DOHH2 (cell line): ENCODE results near the gene NLGN1.

ENCODE experiments used
- H3F3A ChIP-seq: fragments of 200-600 bp; sonication (generic), shearing (Covaris generic); 2 replicates; pipeline ENCODE4 v1.6.0; 2016; ENCODE audit warnings: antibody characterized with exemption, mild to moderate bottlenecking; ENCODE audit not compliant: control insufficient read depth, insufficient read depth
- H3K27ac ChIP-seq: fragments of 200-600 bp; sonication (generic); 2 replicates; pipeline ENCODE4 v1.5.1; 2014; ENCODE audit warnings: low read depth, mild to moderate bottlenecking, low read length, moderate library complexity
- H3K27me3 ChIP-seq: fragments of 200-600 bp; sonication (generic); 2 replicates; pipeline ENCODE4 v1.6.1; 2014; ENCODE audit warnings: mild to moderate bottlenecking, low read length, mixed read lengths; ENCODE audit not compliant: control insufficient read depth
- H3K36me3 ChIP-seq: fragments of 200-600 bp; sonication (generic); 2 replicates; pipeline ENCODE4 v1.6.1; 2014; ENCODE audit warnings: mild to moderate bottlenecking, low read length, moderate library complexity, mixed read lengths; ENCODE audit not compliant: control insufficient read depth
- H3K4me1 ChIP-seq: fragments of 200-600 bp; sonication (generic); 2 replicates; pipeline ENCODE4 v1.6.1; 2014; ENCODE audit warnings: mild to moderate bottlenecking, low read length, mixed read lengths; ENCODE audit not compliant: control insufficient read depth
- H3K4me2 ChIP-seq: fragments of 200-600 bp; sonication (generic); 2 replicates; pipeline ENCODE4 v1.6.0; 2014; ENCODE audit warnings: mild to moderate bottlenecking, low read length, moderate library complexity
- H3K4me3 ChIP-seq: fragments of 200-600 bp; sonication (generic); 2 replicates; pipeline ENCODE4 v1.5.1; 2014; ENCODE audit warnings: mild to moderate bottlenecking, low read length, mixed read lengths
- H3K79me2 ChIP-seq: fragments of 200-600 bp; sonication (generic); 2 replicates; pipeline ENCODE4 v1.6.1; 2014; ENCODE audit warnings: mild to moderate bottlenecking, low read length, mixed read lengths; ENCODE audit not compliant: control insufficient read depth
- H3K9me2 ChIP-seq: fragments of 200-600 bp; sonication (generic); replicated peaks from 2 replicates; pipeline ENCODE4 v1.6.1; 2014; ENCODE audit warnings: mild to moderate bottlenecking, low read length, mixed read lengths; ENCODE audit not compliant: control insufficient read depth
- H3K9me3 ChIP-seq: fragments of 200-600 bp; sonication (generic); 2 replicates; pipeline ENCODE4 v1.6.1; 2014; ENCODE audit warnings: antibody characterized with exemption, low read length, mixed read lengths; ENCODE audit not compliant: control insufficient read depth, insufficient read depth
- H4K20me1 ChIP-seq: fragments of 200-600 bp; sonication (generic); 2 replicates; pipeline ENCODE4 v1.6.0; 2014; ENCODE audit warnings: low read depth, mild to moderate bottlenecking, antibody characterized with exemption, low read length, moderate library complexity; ENCODE audit not compliant: control insufficient read depth, insufficient read depth
- CTCF ChIP-seq: fragments of 200-600 bp; sonication (generic); IDR thresholded peaks from one replicate; pipeline ENCODE4 v1.5.1; 2014; ENCODE audit warnings: antibody characterized with exemption, mild to moderate bottlenecking, low read depth, low read length; ENCODE audit not compliant: poor library complexity, severe bottlenecking
- EZH2phosphoT487 ChIP-seq: fragments of 200-600 bp; sonication (generic); IDR thresholded peaks from 2 replicates; pipeline ENCODE4 v1.6.1; 2017; ENCODE audit warnings: borderline replicate concordance, mild to moderate bottlenecking, antibody characterized with exemption, low read length, moderate library complexity, mixed read lengths

The NLGN1 gene

GRCh38 chr3:173699353-173699752 lies 301.8 kb downstream of the NLGN1 start:
- Histone ChIP-seq H3K4me3 (no peak overlapping the region), H3K4me1 (no peaks in the 10 kb centered on the region), H3K9me2 (no peaks in the 10 kb centered on the region), H3K9me3 (no peaks in the 10 kb centered on the region; the same call in 1 of the 2 replicates), H3K79me2 (no peaks in the 10 kb centered on the region), H3F3A (no peaks in the 10 kb centered on the region), H3K27ac (no peak overlapping the region), H3K4me2 (no peak overlapping the region), H3K27me3 (no peaks in the 10 kb centered on the region), H3K36me3 (no peaks in the 10 kb centered on the region), H4K20me1 (no peaks in the 10 kb centered on the region)
- TF ChIP-seq EZH2phosphoT487 (no peak), CTCF (no peak)

- H3K79me2 ChIP-seq = no peaks in the 10 kb centered on the region
- no peaks in the 10 kb centered on the region for H3F3A ChIP-seq
- no peaks in the 10 kb centered on the region for H3K4me1 ChIP-seq
- H3K4me3 ChIP-seq = no peak overlapping the region
- H3K9me3 ChIP-seq = no peaks in the 10 kb centered on the region; the same call in 1 of the 2 replicates
- no peak overlapping the region for H3K4me2 ChIP-seq
- H3K27me3 ChIP-seq = no peaks in the 10 kb centered on the region
- H3K36me3 ChIP-seq = no peaks in the 10 kb centered on the region
- H4K20me1 ChIP-seq = no peaks in the 10 kb centered on the region
- TF ChIP-seq CTCF = no peak
- TF ChIP-seq EZH2phosphoT487 = no peak
- H3K27ac ChIP-seq = no peak overlapping the region
- no peaks in the 10 kb centered on the region for H3K9me2 ChIP-seq
Measured at GRCh38 chr3:173700336-173700735, 302.8 kb downstream of the NLGN1 start.

GRCh38 chr3:173702561-173702960 lies 305.0 kb downstream of the NLGN1 start:
- Histone ChIP-seq H3K4me1 (no peaks in the 10 kb centered on the region), H3K36me3 (no peaks in the 10 kb centered on the region), H4K20me1 (no peaks in the 10 kb centered on the region), H3K27ac (no peak overlapping the region), H3K79me2 (no peaks in the 10 kb centered on the region), H3K9me3 (no peaks in the 10 kb centered on the region; the same call in 1 of the 2 replicates), H3K4me3 (no peak overlapping the region), H3F3A (no peaks in the 10 kb centered on the region), H3K4me2 (no peak overlapping the region), H3K9me2 (no peaks in the 10 kb centered on the region), H3K27me3 (no peaks in the 10 kb centered on the region)
- TF ChIP-seq EZH2phosphoT487 (no peak), CTCF (no peak)

- TF ChIP-seq EZH2phosphoT487 = no peak
- TF ChIP-seq CTCF = no peak
- H3K4me2 ChIP-seq = no peak overlapping the region
Measured at GRCh38 chr3:173703771-173704170, 306.2 kb downstream of the NLGN1 start.

More at GRCh38 chr3:173703771-173704170, 306.2 kb downstream of the NLGN1 start:
- Histone ChIP-seq H3K27ac (no peak overlapping the region), H3F3A (no peaks in the 10 kb centered on the region), H4K20me1 (no peaks in the 10 kb centered on the region), H3K9me3 (no peaks in the 10 kb centered on the region; the same call in 1 of the 2 replicates), H3K79me2 (no peaks in the 10 kb centered on the region), H3K9me2 (no peaks in the 10 kb centered on the region), H3K4me3 (no peak overlapping the region), H3K36me3 (no peaks in the 10 kb centered on the region), H3K27me3 (no peaks in the 10 kb centered on the region), H3K4me1 (no peaks in the 10 kb centered on the region)
